A673 (cell line): ENCODE results near the gene SAT2. TPM values are rescaled to one million over a fixed set of nuclear protein-coding genes. Genes with fewer than 3 reads are reported as not detected.

Source experiments
- BruUV-seq: library from RNA; stranded (reverse); fragments of 400-500 nt; replicated peaks from 2 replicates; lab custom pipeline; 2021; lab: Mats Ljungman, UMichigan
- CTCF ChIA-PET: fragments of 300-600 bp; sonication (Branson Sonifier 250); formaldehyde crosslinking; loops from one replicate; lab custom pipeline; 2022; ENCODE audit warnings: antibody characterized with exemption; lab: Charles Lee
- POLR2A ChIA-PET: fragments of 300-600 bp; sonication (Branson Sonifier 250); formaldehyde crosslinking; loops from one replicate; lab custom pipeline; 2022; ENCODE audit warnings: antibody characterized with exemption; ENCODE audit not compliant: low non-redundant PET; lab: Charles Lee
- DNase-seq: peaks from one replicate; pipeline ENCODE4 v3.0.0-alpha.2; 2015; ENCODE audit warnings: low spot score
- H3K27ac ChIP-seq: fragments of 200-600 bp; sonication (generic); 2 replicates; pipeline ENCODE4 v1.5.1; 2016; ENCODE audit warnings: mixed run types, low read depth, mild to moderate bottlenecking, mixed read lengths, antibody characterized with exemption, low read length; ENCODE audit not compliant: poor library complexity, severe bottlenecking
- H3K27me3 ChIP-seq: fragments of 200-600 bp; sonication (generic); replicated peaks from 2 replicates; pipeline ENCODE4 v1.6.1; 2017; ENCODE audit warnings: mixed run types, low read depth, mild to moderate bottlenecking, mixed read lengths, antibody characterized with exemption, low read length; ENCODE audit not compliant: insufficient read depth, poor library complexity
- H3K36me3 ChIP-seq: fragments of 200-600 bp; sonication (generic); 2 replicates; pipeline ENCODE4 v1.6.1; 2016; ENCODE audit warnings: mixed run types, mild to moderate bottlenecking, mixed read lengths, antibody characterized with exemption, low read length; ENCODE audit not compliant: insufficient read depth, poor library complexity, severe bottlenecking
- H3K4me1 ChIP-seq: fragments of 200-600 bp; sonication (generic); 2 replicates; pipeline ENCODE4 v1.6.1; 2017; ENCODE audit warnings: mixed run types, mild to moderate bottlenecking, mixed read lengths, antibody characterized with exemption, low read length; ENCODE audit not compliant: insufficient read depth, poor library complexity, severe bottlenecking
- H3K4me3 ChIP-seq: fragments of 200-600 bp; sonication (generic); 2 replicates; pipeline ENCODE4 v1.5.1; 2016; ENCODE audit warnings: low read depth, mixed run types, mild to moderate bottlenecking, mixed read lengths, low read length; ENCODE audit not compliant: poor library complexity, severe bottlenecking
- H3K9me3 ChIP-seq: fragments of 200-600 bp; sonication (generic); 2 replicates; pipeline ENCODE4 v1.6.1; 2016; ENCODE audit warnings: mixed run types, low read depth, mild to moderate bottlenecking, mixed read lengths, antibody characterized with exemption, low read length; ENCODE audit not compliant: poor library complexity, severe bottlenecking
- EZH2 ChIP-seq: fragments of 200-600 bp; sonication (generic); IDR thresholded peaks from 2 replicates; pipeline ENCODE4 v1.6.1; 2017; ENCODE audit warnings: borderline replicate concordance, low read depth, mild to moderate bottlenecking, mixed read lengths, antibody characterized with exemption, low read length; ENCODE audit not compliant: poor library complexity, severe bottlenecking
- intact Hi-C: fragments of 100-400 bp; cut with micrococcal nuclease; formaldehyde crosslinking; loops from one replicate; pipeline ENCODE4 v1.10.0; 2022; ENCODE audit not compliant: unreplicated experiment
- total RNA-seq: library from RNA; stranded (reverse); gene quantifications from 2 replicates; pipeline ENCODE4 v1.2.3, GENCODE V29; 2021
- TF ChIP-seq, protein P1 (sequence below): fragments of 300-800, 200-600 bp; sonication (generic); conservative IDR thresholded peaks from 2 replicates; pipeline ENCODE4 v1.5.1; 2017; ENCODE audit warnings: low read depth, mild to moderate bottlenecking, antibody characterized with exemption, low read length, moderate library complexity, mixed read lengths

Gene SAT2
- total RNA-seq, 1 experiment from 2014 or later: 61.7 TPM

DNA sequence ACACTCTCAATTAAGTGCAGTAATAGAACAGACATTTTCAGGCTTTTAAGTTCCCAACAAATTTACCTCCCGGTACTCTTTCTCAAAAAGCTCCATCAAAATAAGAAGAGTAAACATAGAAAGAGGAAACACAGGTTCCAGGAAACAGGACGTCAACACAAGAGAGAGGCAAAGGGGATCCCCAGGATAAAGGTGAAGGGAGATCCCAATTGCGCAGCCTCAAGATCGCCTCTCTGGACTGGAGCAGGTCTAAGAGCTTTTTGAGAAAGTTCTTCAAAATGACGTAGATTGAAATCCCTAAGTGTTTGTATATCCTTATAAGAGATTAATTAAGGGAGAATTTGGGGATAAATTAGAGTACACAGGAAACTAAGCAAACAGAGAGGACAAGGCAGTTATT lies 9.0 kb downstream of the SAT2 start:
- H3K4me1 ChIP-seq: no peaks in the 10 kb centered on the region
- no peaks in the 10 kb centered on the region for H3K9me3 ChIP-seq
- no peaks in the 10 kb centered on the region for H3K27me3 ChIP-seq
- POLR2A ChIA-PET: interaction anchor here (1.1 kb wide), 1 partner anchor 35 kb away, joined by 4 read pairs; the partner anchor contains the start of gene MPDU1
- no TSS peak for BruUV-seq
- H3K4me3 ChIP-seq: no peak overlapping the region
- CTCF ChIA-PET: interaction anchor here (0.5 kb wide), 1 partner anchor 473 kb away, joined by 11 read pairs; no protein-coding TSS in a partner anchor
- DNase-seq: no peak
- no peak overlapping the region for H3K27ac ChIP-seq
- no peak for TF ChIP-seq EZH2
- TF ChIP-seq, protein P1, sequence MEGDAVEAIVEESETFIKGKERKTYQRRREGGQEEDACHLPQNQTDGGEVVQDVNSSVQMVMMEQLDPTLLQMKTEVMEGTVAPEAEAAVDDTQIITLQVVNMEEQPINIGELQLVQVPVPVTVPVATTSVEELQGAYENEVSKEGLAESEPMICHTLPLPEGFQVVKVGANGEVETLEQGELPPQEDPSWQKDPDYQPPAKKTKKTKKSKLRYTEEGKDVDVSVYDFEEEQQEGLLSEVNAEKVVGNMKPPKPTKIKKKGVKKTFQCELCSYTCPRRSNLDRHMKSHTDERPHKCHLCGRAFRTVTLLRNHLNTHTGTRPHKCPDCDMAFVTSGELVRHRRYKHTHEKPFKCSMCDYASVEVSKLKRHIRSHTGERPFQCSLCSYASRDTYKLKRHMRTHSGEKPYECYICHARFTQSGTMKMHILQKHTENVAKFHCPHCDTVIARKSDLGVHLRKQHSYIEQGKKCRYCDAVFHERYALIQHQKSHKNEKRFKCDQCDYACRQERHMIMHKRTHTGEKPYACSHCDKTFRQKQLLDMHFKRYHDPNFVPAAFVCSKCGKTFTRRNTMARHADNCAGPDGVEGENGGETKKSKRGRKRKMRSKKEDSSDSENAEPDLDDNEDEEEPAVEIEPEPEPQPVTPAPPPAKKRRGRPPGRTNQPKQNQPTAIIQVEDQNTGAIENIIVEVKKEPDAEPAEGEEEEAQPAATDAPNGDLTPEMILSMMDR: no peak
- intact Hi-C loops: no loop called here
- no peaks in the 10 kb centered on the region for H3K36me3 ChIP-seq

DNA sequence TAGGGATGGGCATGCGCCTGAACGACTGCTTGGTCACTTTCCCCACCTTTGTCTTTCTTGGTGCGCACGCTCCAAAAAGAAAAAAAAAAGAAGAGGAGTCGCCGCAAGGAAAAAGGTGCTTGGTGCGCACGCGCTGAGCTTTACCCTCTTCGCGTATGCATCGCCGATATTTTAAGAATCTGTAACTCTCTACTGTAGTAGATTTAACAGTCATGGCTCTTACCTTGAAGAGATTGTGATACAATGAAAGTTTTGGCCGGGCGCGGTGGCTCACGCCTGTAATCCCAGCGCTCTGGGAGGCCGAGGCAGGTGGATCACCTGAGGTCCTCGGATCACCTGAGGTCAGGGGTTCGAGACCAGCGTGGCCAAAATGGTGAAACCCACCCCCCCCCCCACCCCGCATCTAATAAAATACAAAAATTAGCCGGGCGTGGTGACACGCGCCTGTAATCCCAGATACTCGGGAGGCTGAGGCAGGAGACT lies 12.3 kb downstream of the SAT2 start:
- intact Hi-C loops: no loop called here
- no TSS peak for BruUV-seq
- POLR2A ChIA-PET: interaction anchor here (0.6 to 1.0 kb wide), 2 partner anchors 10 to 72 kb away, joined by 3 read pairs; partner anchors contain the start of gene TP53
- peak overlapping the region; percentile 55 for H3K27ac ChIP-seq
- peaks cover 20% of the 10 kb centered on the region for H3K4me1 ChIP-seq
- CTCF ChIA-PET: interaction anchor here (0.6 to 2.6 kb wide), 4 partner anchors 13 to 188 kb away, joined by 3 to 18 read pairs (median 4); partner anchors contain the start of genes SAT2, TP53 and WRAP53
- DNase-seq: no peak
- no peaks in the 10 kb centered on the region for H3K9me3 ChIP-seq
- no peaks in the 10 kb centered on the region for H3K27me3 ChIP-seq
- H3K4me3 ChIP-seq: peak overlapping the region; percentile 92
- peaks cover 11% of the 10 kb centered on the region for H3K36me3 ChIP-seq
- TF ChIP-seq EZH2: no peak
- TF ChIP-seq, protein P1: no peak

DNA sequence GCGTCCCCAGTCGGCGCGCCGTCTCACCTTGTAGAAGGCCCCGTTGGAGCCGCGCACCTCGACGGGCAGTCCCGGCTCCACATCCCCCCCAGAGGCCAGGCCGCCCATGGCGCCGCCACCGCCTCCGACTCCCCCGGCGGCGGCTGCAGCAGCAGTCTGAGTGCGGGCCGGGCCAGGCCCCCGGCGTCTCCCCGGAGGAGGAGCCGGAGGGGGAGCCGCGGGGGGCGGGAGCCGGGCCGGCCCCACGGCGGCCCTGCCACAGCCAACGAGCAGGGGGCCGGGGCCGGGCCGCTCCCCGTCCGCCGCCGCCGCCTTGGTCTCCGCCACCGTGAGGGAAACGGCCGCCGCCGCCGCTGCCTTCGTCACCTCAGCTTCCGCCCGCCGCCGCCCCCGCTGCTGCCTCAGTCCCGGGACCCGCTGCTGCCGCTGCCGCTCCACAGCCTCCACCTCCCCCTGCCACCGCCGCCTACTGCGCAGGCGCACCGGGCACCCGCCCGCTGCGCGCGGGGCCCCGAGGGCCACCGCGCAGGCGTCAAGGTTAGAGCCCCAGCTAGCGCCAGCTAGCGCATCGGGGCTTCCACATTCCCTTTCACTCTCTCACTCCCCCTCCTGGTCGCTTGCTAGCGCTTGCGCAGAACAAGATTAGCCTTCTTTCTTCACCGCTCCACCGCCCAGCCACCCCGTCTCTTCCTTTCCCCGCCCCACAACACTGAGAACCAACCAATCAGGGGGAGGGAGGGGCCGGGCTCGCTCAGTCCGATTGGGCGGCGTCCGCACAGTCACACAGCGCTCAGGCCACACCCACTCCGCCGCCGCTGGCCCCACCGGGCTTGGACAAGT lies 13.0 kb downstream of the SAT2 start, which contains the start of gene FXR2:
Gene FXR2, minus strand, starts transcription at position 473 of the 840 bp plus-strand sequence. Its CDS starts 365 bp downstream, at position 108.
- H3K9me3 ChIP-seq: no peaks in the 10 kb centered on the region
- POLR2A ChIA-PET: interaction anchor here (0.6 to 1.0 kb wide), 3 partner anchors 41 to 772 kb away, joined by 3 read pairs; partner anchors contain the start of gene TP53
- no peaks in the 10 kb centered on the region for H3K27me3 ChIP-seq
- peak within 1 kb of the TSS; percentile 92 for H3K4me3 ChIP-seq
- H3K27ac ChIP-seq: peak within 1 kb of the TSS; percentile 91
- TF ChIP-seq EZH2: no peak
- TF ChIP-seq, protein P1: peak; percentile 65
- CTCF ChIA-PET: interaction anchor here (0.5 to 2.6 kb wide), 4 partner anchors 13 to 1125 kb away, joined by 4 to 18 read pairs (median 6); partner anchors contain the start of genes SAT2, TP53 and WRAP53
- peaks cover 11% of the 10 kb centered on the region for H3K36me3 ChIP-seq
- intact Hi-C loops: no loop called here
- H3K4me1 ChIP-seq: peaks cover 20% of the 10 kb centered on the region
- peak; percentile 100 for DNase-seq
- no TSS peak for BruUV-seq
